Smooth muscle cell (in vitro differentiated cells): ENCODE data around the gene ATP23. TPM values are rescaled to one million over a fixed set of nuclear protein-coding genes. Genes with fewer than 3 reads are reported as not detected.

Experiments used
- DNase-seq: peaks from one replicate; lab custom pipeline; 2025; ENCODE audit not compliant: unreplicated experiment; lab: John Stamatoyannopoulos, UW
- H2AFZ ChIP-seq: fragments of 200-600 bp; sonication (generic); 2 replicates; pipeline ENCODE4 v1.6.0; 2016; ENCODE audit warnings: antibody characterized with exemption, low read depth, mild to moderate bottlenecking
- H3F3A ChIP-seq: fragments of 200-600 bp; sonication (generic); 2 replicates; pipeline ENCODE4 v1.6.0; 2017; ENCODE audit warnings: antibody characterized with exemption, low read depth
- H3K27ac ChIP-seq: fragments of 200-600 bp; sonication (generic); 2 replicates; pipeline ENCODE4 v1.5.1; 2016; ENCODE audit warnings: low read depth, mild to moderate bottlenecking
- H3K27me3 ChIP-seq: fragments of 200-600 bp; sonication (generic); 2 replicates; pipeline ENCODE4 v1.6.1; 2016; ENCODE audit warnings: low read depth, mild to moderate bottlenecking
- H3K36me3 ChIP-seq: fragments of 200-600 bp; sonication (generic); 2 replicates; pipeline ENCODE4 v1.5.1; 2016; ENCODE audit warnings: low read depth
- H3K4me1 ChIP-seq: fragments of 200-600 bp; sonication (generic); 2 replicates; pipeline ENCODE4 v1.5.1; 2016; ENCODE audit warnings: low read depth
- H3K4me2 ChIP-seq: fragments of 200-600 bp; sonication (generic); 2 replicates; pipeline ENCODE4 v1.6.0; 2016; ENCODE audit warnings: mild to moderate bottlenecking
- H3K4me3 ChIP-seq: fragments of 200-600 bp; sonication (generic); 2 replicates; pipeline ENCODE4 v1.5.1; 2016; ENCODE audit warnings: mild to moderate bottlenecking
- H3K79me2 ChIP-seq: fragments of 200-600 bp; sonication (generic); 2 replicates; pipeline ENCODE4 v1.6.0; 2016; ENCODE audit warnings: low read depth, mild to moderate bottlenecking
- H3K9ac ChIP-seq: fragments of 200-600 bp; sonication (generic); 2 replicates; pipeline ENCODE4 v1.6.0; 2016; ENCODE audit warnings: low read depth
- H3K9me3 ChIP-seq: fragments of 200-600 bp; sonication (generic); replicated peaks from 2 replicates; pipeline ENCODE4 v1.5.1; 2016; ENCODE audit warnings: low read depth
- H4K20me1 ChIP-seq: fragments of 200-600 bp; sonication (generic); 2 replicates; pipeline ENCODE4 v1.6.0; 2016; ENCODE audit warnings: low read depth
- WGBS: methylation state at CpG from one replicate; pipeline ENCODE4 v1.1.7; 2016; ENCODE audit warnings: low lambda C conversion rate; 5-methylcytosine and 5-hydroxymethylcytosine counted together
- polyA plus RNA-seq: library from polyadenylated mRNA; unstranded; fragments of >200 nt; fragmentation: Nextera tagmentation; extraction: Ambion mirVana; gene quantifications from 2 replicates; pipeline ENCODE4 v1.2.1, GENCODE V29; 2016
- total RNA-seq: library from RNA; depleted of rRNA; stranded (reverse); fragments of >200 nt; gene quantifications from 2 replicates; pipeline ENCODE4 v1.2.3, GENCODE V29; 2014
- TF ChIP-seq, protein P1 (sequence below): fragments of 200-600 bp; sonication (generic); IDR thresholded peaks from 2 replicates; pipeline ENCODE4 v1.5.1; 2017; ENCODE audit warnings: borderline replicate concordance, mild to moderate bottlenecking, antibody characterized with exemption; ENCODE audit not compliant: insufficient read depth, poor library complexity, severe bottlenecking

ATP23 gene
- total and polyA plus RNA-seq, 2 experiments from 2014 or later, result 2.7 to 10.4 TPM

DNA sequence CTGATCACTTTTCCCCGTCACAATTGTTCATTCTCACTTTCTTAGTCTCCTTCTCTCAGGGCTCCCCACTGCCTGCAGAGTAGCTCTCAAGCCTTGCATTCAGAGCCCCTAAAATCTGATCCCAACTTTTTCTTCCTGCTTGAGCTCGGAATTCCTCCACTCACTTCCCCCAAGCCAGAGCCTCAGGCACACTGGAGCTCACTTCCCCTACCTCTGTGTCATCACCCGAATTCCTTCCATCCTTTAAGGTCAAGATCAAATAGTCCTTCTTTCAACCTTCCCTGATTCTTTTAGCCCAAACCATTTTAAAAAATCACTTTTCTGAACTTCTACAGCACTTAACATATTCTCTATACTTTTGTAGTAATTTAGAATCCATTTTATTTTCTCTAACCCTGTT lies 34.1 kb upstream of the ATP23 start:
- Histone ChIP-seq H3K4me1 (peaks cover 2% of the 10 kb centered on the region), H3K4me3 (no peak overlapping the region), H3K9me3 (no peaks in the 10 kb centered on the region), H3F3A (no peaks in the 10 kb centered on the region), H3K4me2 (no peak overlapping the region), H4K20me1 (no peaks in the 10 kb centered on the region), H3K27ac (no peak overlapping the region), H3K79me2 (no peaks in the 10 kb centered on the region), H3K36me3 (no peaks in the 10 kb centered on the region), H3K27me3 (peaks cover 3% of the 10 kb centered on the region), H2AFZ (no peak overlapping the region), H3K9ac (no peak overlapping the region)
- WGBS, result 61% methylated on average over 3 of the region's 3 CpGs
- TF ChIP-seq, protein P1, sequence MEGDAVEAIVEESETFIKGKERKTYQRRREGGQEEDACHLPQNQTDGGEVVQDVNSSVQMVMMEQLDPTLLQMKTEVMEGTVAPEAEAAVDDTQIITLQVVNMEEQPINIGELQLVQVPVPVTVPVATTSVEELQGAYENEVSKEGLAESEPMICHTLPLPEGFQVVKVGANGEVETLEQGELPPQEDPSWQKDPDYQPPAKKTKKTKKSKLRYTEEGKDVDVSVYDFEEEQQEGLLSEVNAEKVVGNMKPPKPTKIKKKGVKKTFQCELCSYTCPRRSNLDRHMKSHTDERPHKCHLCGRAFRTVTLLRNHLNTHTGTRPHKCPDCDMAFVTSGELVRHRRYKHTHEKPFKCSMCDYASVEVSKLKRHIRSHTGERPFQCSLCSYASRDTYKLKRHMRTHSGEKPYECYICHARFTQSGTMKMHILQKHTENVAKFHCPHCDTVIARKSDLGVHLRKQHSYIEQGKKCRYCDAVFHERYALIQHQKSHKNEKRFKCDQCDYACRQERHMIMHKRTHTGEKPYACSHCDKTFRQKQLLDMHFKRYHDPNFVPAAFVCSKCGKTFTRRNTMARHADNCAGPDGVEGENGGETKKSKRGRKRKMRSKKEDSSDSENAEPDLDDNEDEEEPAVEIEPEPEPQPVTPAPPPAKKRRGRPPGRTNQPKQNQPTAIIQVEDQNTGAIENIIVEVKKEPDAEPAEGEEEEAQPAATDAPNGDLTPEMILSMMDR, result no peak
- DNase-seq, result no peak

GRCh38 chr12:57908511-57908910 lies 32.9 kb upstream of the ATP23 start:
- 88% methylated on average over 8 of the region's 8 CpGs for WGBS
- no peaks in the 10 kb centered on the region for H3K79me2 ChIP-seq
- no peak overlapping the region for H3K4me3 ChIP-seq
- no peaks in the 10 kb centered on the region for H3K9me3 ChIP-seq
- no peak overlapping the region for H2AFZ ChIP-seq
- no peaks in the 10 kb centered on the region for H3F3A ChIP-seq
- H3K4me1 ChIP-seq, result peaks cover 2% of the 10 kb centered on the region
- no peaks in the 10 kb centered on the region for H3K36me3 ChIP-seq
- TF ChIP-seq, protein P1, result no peak
- DNase-seq, result no peak
- H3K9ac ChIP-seq, result no peak overlapping the region
- no peaks in the 10 kb centered on the region for H4K20me1 ChIP-seq
- peaks cover 3% of the 10 kb centered on the region for H3K27me3 ChIP-seq
- H3K27ac ChIP-seq, result no peak overlapping the region
- H3K4me2 ChIP-seq, result no peak overlapping the region

GRCh38 chr12:57909056-57909455 lies 32.3 kb upstream of the ATP23 start:
- Histone ChIP-seq H3K27me3 (peaks cover 4% of the 10 kb centered on the region), H3K4me2 (no peak overlapping the region), H3K4me3 (no peak overlapping the region), H2AFZ (no peak overlapping the region), H3K4me1 (peaks cover 2% of the 10 kb centered on the region), H3K79me2 (no peaks in the 10 kb centered on the region), H3F3A (no peaks in the 10 kb centered on the region), H3K36me3 (no peaks in the 10 kb centered on the region), H4K20me1 (no peaks in the 10 kb centered on the region), H3K9me3 (no peaks in the 10 kb centered on the region), H3K9ac (no peak overlapping the region), H3K27ac (no peak overlapping the region)
- TF ChIP-seq, protein P1, result no peak
- DNase-seq, result no peak
- WGBS, result 86% methylated on average over 4 of the region's 4 CpGs

GRCh38 chr12:57909611-57910010 lies 31.8 kb upstream of the ATP23 start:
- no peaks in the 10 kb centered on the region for H4K20me1 ChIP-seq
- TF ChIP-seq, protein P1, result no peak
- no peak overlapping the region for H3K4me2 ChIP-seq
- H3K4me1 ChIP-seq, result peaks cover 2% of the 10 kb centered on the region
- H3K79me2 ChIP-seq, result no peaks in the 10 kb centered on the region
- H3K27me3 ChIP-seq, result peaks cover 9% of the 10 kb centered on the region
- H3K9me3 ChIP-seq, result no peaks in the 10 kb centered on the region
- H3K27ac ChIP-seq, result no peak overlapping the region
- no peaks in the 10 kb centered on the region for H3K36me3 ChIP-seq
- H2AFZ ChIP-seq, result no peak overlapping the region
- no peak overlapping the region for H3K4me3 ChIP-seq
- DNase-seq, result no peak
- no peaks in the 10 kb centered on the region for H3F3A ChIP-seq
- H3K9ac ChIP-seq, result no peak overlapping the region
- WGBS, result 86% methylated on average over 4 of the region's 4 CpGs
